Stomach (tissue), 4 donors: ENCODE data around the gene SORCS2.

ENCODE experiments used
- EP300 ChIP-seq: sonication (generic); formaldehyde crosslinking; IDR thresholded peaks from one replicate; pipeline ENCODE4 v1.6.1; 2017; ENCODE audit warnings: antibody characterized with exemption
- POLR2A ChIP-seq, 4 donors: fragments of 450-650 bp; IDR thresholded peaks; one replicate each; pipeline ENCODE4 v1.6.1; 2016; ENCODE audit warnings: antibody characterized with exemption in 4 of 4, control low read depth in 2 of 4, mild to moderate bottlenecking in 1 of 4, moderate library complexity in 1 of 4
- POLR2AphosphoS5 ChIP-seq, 3 donors: sonication (generic); formaldehyde crosslinking; IDR thresholded peaks; one replicate each; pipeline ENCODE4 v1.6.1; 2016; ENCODE audit warnings: antibody characterized with exemption in 3 of 3
- TF ChIP-seq, protein P1 (sequence below), 7 experiments: fragments of 450-650 bp in 4 of 7; fragments of 200-600 bp in 3 of 7; sonication (generic) in 3 of 7; IDR thresholded peaks; one replicate each; pipeline ENCODE4 v1.5.1; 2016 to 2019; ENCODE audit warnings: antibody characterized with exemption in 7 of 7, control low read depth in 2 of 7, mild to moderate bottlenecking in 1 of 7

DNA sequence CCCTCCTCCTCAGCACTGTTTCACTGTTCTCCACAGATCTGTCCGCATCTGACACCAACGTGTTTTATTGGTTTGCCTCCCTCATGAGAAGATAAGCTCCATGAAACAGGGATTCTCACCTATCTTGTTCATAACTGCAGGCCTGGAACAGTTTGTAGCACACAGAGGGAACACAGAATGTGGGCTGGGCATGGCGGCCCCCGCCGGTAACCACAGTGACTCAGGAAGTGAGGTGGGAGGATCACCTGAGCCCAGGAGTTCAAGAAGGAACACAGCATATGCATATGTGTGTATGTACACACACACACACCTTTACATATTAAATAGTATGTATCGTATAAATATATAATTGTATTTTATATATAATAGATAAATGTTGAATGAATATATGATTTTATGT lies 578.7 kb downstream of the SORCS2 start:
- TF ChIP-seq, protein P1, sequence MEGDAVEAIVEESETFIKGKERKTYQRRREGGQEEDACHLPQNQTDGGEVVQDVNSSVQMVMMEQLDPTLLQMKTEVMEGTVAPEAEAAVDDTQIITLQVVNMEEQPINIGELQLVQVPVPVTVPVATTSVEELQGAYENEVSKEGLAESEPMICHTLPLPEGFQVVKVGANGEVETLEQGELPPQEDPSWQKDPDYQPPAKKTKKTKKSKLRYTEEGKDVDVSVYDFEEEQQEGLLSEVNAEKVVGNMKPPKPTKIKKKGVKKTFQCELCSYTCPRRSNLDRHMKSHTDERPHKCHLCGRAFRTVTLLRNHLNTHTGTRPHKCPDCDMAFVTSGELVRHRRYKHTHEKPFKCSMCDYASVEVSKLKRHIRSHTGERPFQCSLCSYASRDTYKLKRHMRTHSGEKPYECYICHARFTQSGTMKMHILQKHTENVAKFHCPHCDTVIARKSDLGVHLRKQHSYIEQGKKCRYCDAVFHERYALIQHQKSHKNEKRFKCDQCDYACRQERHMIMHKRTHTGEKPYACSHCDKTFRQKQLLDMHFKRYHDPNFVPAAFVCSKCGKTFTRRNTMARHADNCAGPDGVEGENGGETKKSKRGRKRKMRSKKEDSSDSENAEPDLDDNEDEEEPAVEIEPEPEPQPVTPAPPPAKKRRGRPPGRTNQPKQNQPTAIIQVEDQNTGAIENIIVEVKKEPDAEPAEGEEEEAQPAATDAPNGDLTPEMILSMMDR (IDR thresholded peaks at IDR 0.05), result no peak
- TF ChIP-seq POLR2A (IDR thresholded peaks at IDR 0.05) (no peak), POLR2AphosphoS5 (IDR thresholded peaks at IDR 0.05) (no peak), EP300 (no peak)
